Measurements from ENCODE around the gene CDRT4.

The CDRT4 gene

DNA sequence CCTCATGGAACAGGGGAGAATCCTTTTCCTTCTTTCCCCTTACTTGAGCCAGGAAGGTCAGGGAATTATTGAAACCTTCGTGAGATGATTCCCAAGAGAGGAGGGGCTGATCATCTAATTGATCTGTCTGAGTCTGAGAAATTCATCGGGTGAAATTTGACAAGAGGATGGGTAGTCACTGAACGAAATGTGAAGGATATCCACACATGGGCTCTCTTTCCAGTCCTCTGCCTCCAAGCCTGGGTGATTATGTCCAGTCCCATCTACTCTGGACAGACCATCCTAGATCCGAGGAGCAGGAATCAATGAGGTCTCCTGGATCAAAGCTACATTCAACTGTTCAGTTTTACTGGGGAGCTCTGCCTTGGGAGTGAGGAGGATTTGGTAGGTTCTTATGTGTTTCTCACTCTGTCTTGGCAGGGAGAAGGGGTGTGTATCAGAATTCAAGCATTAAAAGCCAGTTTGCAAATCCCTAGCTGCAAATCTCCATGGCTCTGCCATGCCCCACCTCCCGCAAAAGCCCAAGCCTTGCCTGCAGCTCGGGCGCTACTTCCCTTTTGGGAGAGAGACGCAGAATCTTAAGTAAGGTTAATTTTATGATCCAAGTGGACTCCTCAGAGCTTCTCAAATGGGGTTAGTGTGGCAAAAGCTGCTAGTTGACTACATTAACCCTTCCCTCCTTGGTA lies 78.9 kb downstream of the CDRT4 start:
- no peak for DNase-seq

DNA sequence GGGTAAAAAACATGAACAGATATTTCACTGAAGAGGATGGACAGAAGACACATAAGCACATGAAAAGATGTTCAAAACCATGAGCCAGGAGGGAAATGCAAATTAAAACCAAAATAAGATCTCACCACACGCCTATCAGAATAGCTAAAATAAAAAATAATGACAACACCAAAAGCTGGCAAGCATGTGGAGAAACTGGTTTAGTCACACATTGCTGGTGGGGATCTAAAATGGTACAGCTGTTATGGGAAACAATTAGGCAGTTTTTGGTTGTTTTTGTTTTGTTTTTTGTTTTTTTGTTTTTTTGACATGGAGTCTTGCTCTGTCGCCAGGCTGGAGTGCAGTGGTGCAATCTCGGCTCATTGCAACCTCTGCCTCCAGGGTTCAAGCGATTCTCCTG lies 81.3 kb downstream of the CDRT4 start:
- no peak for DNase-seq

All from NCI-H82 (cell line).